Kidney capillary endothelial cell (primary cell): ENCODE data around the gene DCXR.

Experiments used
- DNase-seq: peaks from one replicate; pipeline ENCODE4 v3.0.0-alpha.2; 2018; ENCODE audit warnings: low spot score

Gene DCXR

GRCh38 chr17:82022310-82022980 lies 15.1 kb downstream of the DCXR start, which contains the start of gene CENPX:
CENPX (minus strand) TSS chr17:82022878; CDS start chr17:82022861, 17 bp downstream.
- DNase-seq: no peak

DNA sequence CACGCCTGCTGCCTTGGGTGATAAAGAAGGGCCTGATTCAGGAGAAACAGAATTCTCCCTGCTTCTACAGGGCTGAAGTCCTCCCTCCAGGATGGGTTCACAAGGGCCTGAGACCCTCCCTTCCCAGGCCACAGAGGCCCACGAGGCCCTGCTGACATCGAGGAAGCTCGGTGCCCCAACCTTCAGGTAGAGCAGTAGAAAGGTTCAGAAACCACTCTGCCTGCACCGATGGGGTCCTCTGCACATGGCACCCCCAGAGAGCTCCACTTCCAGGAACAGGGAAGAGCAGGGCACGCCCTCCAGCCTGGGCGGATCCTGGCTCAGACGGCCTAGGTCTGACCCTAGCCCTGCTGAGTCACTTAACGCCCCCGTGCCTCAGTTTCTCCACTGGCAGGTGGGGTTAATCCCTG lies 15.6 kb downstream of the DCXR start:
- DNase-seq: no peak

GRCh38 chr17:82021107-82021899 lies 16.2 kb downstream of the DCXR start:
- DNase-seq: peak; percentile 75

DNA sequence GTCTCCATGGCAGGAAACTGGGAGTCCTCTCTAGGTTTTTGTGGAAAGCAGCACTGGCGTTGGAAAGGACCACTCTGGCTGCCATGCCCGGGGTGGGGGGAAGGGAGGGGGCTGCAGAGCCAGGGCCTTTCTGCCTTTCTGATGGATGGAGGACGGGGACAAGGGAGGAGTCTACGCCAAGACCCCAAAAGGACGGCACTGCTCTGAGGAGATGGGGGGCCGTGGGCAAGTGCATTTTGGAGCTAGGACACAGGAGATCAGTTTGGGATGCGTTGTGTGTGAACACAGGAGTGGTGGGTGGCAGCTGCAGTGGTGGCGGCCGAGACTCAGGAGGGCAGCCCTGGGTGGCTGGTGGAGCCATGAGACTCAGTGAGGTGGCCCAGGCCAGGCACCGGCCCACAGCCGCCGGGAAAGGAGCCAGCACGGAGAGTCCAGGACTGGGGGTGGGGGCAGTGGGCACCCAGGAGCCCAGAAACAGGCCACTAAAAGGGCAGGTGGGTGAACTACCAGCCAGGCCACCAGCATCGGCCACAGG lies 16.9 kb downstream of the DCXR start:
- DNase-seq: no peak

- no peak for DNase-seq
These were observed 17.6 kb downstream of the DCXR start for GRCh38 chr17:82019690-82020571.

DNA sequence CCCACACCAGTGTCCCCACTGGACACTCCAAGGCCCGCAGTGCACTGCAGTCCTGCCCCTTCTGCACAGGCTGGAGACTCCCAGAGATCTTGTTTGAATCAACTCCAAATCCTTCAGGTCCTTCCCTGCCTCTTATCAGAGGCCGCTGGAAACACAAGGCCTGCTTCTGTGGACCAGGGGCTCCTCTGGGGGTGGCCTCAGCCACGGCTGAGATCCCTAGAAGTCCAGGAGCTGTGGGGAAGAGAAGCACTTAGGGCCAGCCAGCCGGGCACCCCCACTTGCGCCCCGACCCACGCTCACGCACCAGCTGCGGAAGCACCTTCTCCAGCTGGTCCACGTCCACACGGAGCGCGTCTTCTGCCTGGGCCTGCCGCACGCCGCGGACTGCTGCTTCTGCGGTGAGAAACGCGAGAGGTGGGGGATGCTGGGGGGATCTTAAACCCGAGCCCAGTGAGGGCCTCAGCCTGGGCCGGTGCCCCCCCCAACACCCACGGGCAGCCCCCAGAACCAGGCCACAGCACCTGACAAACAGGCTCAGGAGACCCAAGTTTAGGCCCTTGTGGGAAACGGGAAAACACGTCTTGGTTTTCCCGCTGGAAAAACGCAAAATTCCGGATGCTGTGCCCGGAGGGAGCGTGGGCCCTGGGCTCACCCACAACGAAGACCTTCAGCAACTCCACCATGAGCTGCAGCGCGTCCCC lies 18.4 kb downstream of the DCXR start:
- no peak for DNase-seq

- no peak for DNase-seq
These were observed 19.1 kb downstream of the DCXR start for GRCh38 chr17:82018152-82018988.

- DNase-seq: no peak
These were observed 19.8 kb downstream of the DCXR start for GRCh38 chr17:82017612-82018151.

GRCh38 chr17:82016875-82017459 lies 20.5 kb downstream of the DCXR start:
- no peak for DNase-seq

GRCh38 chr17:82016061-82016874 lies 21.2 kb downstream of the DCXR start:
- DNase-seq: no peak

GRCh38 chr17:82015311-82015971 lies 22.1 kb downstream of the DCXR start:
- no peak for DNase-seq

- DNase-seq: no peak
These were observed 22.6 kb downstream of the DCXR start for GRCh38 chr17:82014971-82015310.

GRCh38 chr17:82014432-82014831 lies 23.1 kb downstream of the DCXR start:
- DNase-seq: no peak

DNA sequence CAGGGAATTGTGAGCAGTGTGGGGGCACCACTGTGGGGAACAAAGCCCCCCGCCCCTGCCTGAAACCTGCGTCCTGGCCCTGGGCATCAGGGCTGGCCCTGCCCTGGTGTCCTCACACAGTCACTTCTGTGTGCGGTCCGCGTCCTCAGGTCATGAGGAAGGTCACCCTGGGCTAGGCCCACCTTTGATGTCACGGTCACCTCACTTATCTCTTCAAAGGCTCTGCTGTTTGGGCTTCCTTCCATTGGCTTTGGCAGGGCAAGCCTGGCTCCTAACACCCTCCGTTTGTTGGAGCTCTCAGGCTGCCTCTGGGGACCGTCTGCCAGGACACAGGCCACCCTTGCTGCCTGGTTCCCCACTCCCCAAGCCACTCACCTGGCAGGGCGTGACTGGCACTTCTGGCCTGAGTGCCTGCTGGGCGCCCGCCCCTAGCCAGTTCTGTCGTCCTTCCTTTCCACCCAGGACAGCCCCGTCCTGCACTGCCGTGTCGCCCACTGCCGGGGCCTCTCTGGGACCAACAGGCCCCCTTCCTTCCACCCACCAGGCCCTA lies 23.6 kb downstream of the DCXR start:
- no peak for DNase-seq

DNA sequence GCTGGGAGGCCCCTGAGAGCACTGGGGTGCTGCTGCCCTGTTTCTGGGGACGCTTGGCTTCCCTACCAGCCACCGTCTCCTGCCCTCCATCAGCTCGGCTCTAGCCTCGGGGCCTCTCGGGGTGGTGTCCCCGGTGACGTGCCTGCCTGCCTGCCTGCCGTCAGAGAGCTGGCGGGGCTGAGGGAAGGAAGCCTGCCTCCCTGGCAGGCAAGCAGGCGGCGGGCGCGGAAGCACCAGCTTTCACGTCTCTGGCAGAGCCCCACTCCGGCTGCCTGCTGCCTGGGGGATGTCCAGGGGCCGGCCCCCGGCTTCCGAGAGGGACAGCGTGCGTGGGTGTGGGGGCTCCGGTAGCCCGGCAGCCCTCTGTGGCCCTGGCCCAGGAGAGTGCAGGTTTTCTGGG lies 24.2 kb downstream of the DCXR start:
- no peak for DNase-seq

- DNase-seq: no peak
These were observed 24.7 kb downstream of the DCXR start for GRCh38 chr17:82012640-82013295.

DNA sequence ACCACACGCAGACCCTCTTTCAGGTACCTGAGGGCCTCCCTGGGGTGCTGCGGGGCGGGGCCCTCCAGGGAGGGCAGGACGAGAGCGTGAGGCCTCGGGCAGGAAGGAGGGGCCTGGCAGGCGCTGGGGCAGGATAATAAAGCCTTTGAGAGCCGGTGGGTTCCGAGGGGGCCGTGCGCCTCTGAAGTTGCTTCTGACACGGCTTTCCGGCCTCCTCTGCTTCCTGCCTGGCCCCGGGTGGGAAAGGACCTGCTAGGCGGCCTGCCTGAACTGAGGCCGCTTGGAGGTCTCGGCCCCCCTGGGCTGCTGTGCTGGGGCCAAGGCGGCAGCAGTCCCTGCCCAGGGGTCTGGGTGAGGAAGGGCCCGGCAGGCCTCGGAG lies 25.2 kb downstream of the DCXR start:
- no peak for DNase-seq

DNA sequence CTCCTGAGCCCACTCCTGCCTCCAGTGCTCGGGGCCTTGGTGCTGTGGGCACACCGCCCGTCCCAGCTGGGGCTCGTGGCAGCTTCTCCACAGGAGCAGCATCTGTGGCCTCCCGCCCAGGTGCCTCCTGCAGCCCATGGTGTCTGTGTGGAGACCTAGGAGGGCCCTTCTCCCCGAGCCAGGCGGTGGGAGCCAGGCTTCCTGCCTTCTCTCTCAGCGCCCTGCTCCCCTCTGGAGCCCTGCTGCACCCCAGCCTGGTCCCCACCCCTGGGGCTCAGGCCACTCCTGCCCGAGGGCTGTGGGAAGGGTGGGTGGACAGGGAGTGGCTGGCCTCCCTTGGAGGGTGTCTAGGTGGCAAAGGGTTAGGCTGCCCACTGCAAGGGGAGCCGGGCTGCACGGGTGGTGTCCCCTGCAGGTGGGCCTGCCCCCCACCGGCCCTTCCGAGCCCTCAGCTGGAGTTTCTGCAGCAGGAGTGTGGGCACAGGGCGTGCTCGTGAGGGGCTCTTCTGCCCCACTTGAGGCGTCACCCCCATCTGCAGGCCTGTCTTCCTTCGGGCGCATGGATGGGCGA lies 25.8 kb downstream of the DCXR start:
- no peak for DNase-seq
